ENCODE data around the gene ZNF609.
"Not testable (repeated sequence)": the region's sequence is repeated elsewhere in the genome, so short reads cannot be mapped to it uniquely, and the experiment has no call there.

The ZNF609 gene

GRCh38 chr15:64618540-64618939, 158.2 kb downstream of the ZNF609 start:
- DNase-seq (ENCODE audit: low read depth, low spot score): no peak

GRCh38 chr15:64619880-64620839, 159.8 kb downstream of the ZNF609 start:
- no peak for DNase-seq (ENCODE audit: low read depth, low spot score)

- DNase-seq (ENCODE audit: low read depth, low spot score): no peak
These were observed 160.7 kb downstream of the ZNF609 start for GRCh38 chr15:64621056-64621455.

- DNase-seq (ENCODE audit: low read depth, low spot score): no peak
These were observed 162.3 kb downstream of the ZNF609 start for GRCh38 chr15:64622410-64623260.

- DNase-seq (ENCODE audit: low read depth, low spot score): no peak
These were observed 163.1 kb downstream of the ZNF609 start for GRCh38 chr15:64623347-64623996.

- no peak for DNase-seq (ENCODE audit: low read depth, low spot score)
These were observed 163.9 kb downstream of the ZNF609 start for GRCh38 chr15:64624242-64624641.

GRCh38 chr15:64629063-64629462, 168.7 kb downstream of the ZNF609 start:
- no peak for DNase-seq (ENCODE audit: low read depth, low spot score)

GRCh38 chr15:64630396-64631107, 170.2 kb downstream of the ZNF609 start:
- no peak for DNase-seq (ENCODE audit: low read depth, low spot score)

GRCh38 chr15:64632639-64633038, 172.3 kb downstream of the ZNF609 start:
- DNase-seq (ENCODE audit: low read depth, low spot score): not testable (repeated sequence)

GRCh38 chr15:64633332-64633731, 173.0 kb downstream of the ZNF609 start:
- no peak for DNase-seq (ENCODE audit: low read depth, low spot score)

- no peak for DNase-seq (ENCODE audit: low read depth, low spot score)
These were observed 173.6 kb downstream of the ZNF609 start for GRCh38 chr15:64634027-64634426.

- DNase-seq (ENCODE audit: low read depth, low spot score): no peak
These were observed 174.5 kb downstream of the ZNF609 start for GRCh38 chr15:64634576-64635498.

- no peak for DNase-seq (ENCODE audit: low read depth, low spot score)
These were observed 175.4 kb downstream of the ZNF609 start for GRCh38 chr15:64635499-64636495.

GRCh38 chr15:64636556-64636955, 176.2 kb downstream of the ZNF609 start:
- DNase-seq (ENCODE audit: low read depth, low spot score): no peak

- DNase-seq (ENCODE audit: low read depth, low spot score): no peak
These were observed 177.0 kb downstream of the ZNF609 start for GRCh38 chr15:64637412-64637811.

GRCh38 chr15:64639744-64640143, 179.4 kb downstream of the ZNF609 start:
- DNase-seq (ENCODE audit: low read depth, low spot score): not testable (repeated sequence)

GRCh38 chr15:64640146-64640871, 179.9 kb downstream of the ZNF609 start:
- DNase-seq (ENCODE audit: low read depth, low spot score): no peak

- DNase-seq (ENCODE audit: low read depth, low spot score): no peak
These were observed 182.5 kb downstream of the ZNF609 start for GRCh38 chr15:64642875-64643274.

All from activated naive CD8-positive, alpha-beta T cell treated with anti-CD3 and anti-CD28 coated beads, Interleukin-2, amount 50 U/mL, for 16 hours (primary cell).